Measurements from ENCODE around the gene C2orf49.
A peak's percentile ranks its signal among the peaks of the same experiment; 100 is the strongest.

The C2orf49 gene

DNA sequence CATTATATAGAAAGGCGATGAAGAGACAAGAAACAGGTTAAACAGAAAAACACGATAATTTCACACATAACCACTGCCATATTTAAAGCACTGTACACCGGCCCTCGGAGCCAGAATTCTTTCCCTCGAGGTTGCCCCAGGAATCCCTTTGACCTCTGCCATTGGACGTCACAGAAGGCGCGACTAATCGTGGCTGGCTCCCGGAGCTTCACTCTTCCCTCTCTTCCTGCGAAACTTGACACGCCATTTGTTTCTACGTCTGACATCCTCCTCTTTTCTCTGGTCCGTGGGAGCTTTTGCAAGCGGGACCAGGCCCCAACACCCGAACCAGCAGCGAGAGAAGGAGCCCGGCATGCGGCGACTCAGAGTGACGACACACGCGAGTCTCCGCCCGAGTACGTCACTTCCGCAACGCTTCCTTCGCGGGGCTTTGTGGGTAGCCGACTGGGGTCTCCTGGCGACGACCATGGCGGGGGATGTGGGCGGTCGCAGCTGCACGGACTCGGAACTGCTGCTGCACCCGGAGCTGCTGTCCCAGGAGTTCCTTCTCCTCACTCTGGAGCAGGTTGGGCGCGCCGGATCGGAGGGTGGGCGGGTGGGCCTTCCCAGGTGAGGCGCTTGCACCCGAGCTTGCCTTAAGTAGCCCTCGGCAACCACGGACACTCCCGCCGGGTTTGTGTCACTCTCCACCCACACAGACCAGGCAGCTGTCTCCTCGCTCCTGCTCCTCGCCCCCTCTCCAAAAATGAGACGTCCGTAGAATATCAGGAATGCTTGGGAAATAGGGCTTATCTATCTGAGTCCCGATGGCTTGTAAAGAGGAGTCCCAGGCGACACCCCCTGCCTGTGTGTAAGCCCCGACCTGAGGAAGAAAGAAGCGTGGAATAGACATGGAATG, at the start of gene C2orf49:
Gene C2orf49 (plus strand): TSS at position 419 of the 898 bp plus-strand sequence. CDS start 48 bp downstream, at position 467.
- DNase-seq (ENCODE audit: low spot score) = peak; percentile 83

DNA sequence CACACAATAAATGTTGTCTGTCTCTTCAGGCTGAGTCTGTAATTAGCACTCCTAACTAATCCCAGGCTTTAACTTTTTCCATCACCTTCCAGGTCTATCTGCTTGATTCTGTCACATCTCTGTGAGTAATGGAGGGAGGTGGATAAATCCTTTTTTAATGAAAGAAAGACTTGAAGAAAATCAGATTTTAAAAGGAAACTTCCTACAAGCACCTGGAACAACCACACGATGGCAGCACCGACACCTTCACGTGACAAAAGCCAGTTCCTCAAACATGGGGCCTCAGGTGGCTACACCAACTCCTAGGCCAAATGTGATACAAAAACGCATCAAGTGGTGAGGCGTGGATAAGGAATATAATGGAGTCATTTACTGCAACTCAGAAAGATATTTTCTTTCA, 49.6 kb upstream of the C2orf49 start:
- DNase-seq (ENCODE audit: low spot score) = no peak

GRCh38 chr2:105288133-105288532, 49.2 kb upstream of the C2orf49 start:
- no peak for DNase-seq (ENCODE audit: low spot score)

- DNase-seq (ENCODE audit: low spot score) = no peak
Measured at GRCh38 chr2:105290981-105291660, 46.2 kb upstream of the C2orf49 start.

DNA sequence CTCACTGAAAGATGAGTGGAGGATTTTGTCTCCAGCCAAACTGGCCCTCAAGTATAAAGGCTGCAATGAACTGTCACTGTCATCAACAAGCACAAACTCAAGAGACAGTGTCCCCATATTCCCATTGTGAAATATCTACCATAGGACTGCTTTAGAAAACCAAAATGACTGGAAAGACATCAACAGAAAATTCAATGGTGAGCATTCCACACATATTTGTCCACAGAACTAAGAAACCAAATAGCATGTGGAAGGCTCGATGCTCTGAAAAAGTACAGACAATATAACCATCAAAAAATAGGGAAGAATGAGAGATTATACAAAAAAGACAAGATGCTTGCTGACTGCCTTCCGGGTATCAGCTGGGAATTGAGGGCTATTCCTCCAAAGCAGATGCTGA, 45.4 kb upstream of the C2orf49 start:
- DNase-seq (ENCODE audit: low spot score) = no peak

DNA sequence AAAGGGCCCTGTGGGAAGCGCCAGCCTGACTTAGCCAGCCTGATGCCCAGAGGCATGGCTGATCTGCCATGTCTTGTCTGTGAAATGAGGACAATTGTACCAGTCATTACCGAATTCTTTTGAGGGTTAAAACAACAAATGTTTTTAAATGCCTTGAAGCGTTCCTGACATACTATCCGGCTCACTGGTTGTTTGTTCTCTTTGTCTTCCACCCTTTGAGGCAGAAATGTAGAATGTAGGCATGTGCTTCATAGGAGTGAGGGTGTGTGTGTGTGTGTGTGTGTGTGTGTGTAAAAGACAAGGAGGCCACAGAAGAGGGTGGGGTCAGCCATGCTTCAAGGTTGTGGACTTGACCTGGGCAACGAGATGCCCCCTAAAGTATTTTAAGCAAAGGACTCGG, 43.3 kb upstream of the C2orf49 start:
- DNase-seq (ENCODE audit: low spot score) = no peak

DNA sequence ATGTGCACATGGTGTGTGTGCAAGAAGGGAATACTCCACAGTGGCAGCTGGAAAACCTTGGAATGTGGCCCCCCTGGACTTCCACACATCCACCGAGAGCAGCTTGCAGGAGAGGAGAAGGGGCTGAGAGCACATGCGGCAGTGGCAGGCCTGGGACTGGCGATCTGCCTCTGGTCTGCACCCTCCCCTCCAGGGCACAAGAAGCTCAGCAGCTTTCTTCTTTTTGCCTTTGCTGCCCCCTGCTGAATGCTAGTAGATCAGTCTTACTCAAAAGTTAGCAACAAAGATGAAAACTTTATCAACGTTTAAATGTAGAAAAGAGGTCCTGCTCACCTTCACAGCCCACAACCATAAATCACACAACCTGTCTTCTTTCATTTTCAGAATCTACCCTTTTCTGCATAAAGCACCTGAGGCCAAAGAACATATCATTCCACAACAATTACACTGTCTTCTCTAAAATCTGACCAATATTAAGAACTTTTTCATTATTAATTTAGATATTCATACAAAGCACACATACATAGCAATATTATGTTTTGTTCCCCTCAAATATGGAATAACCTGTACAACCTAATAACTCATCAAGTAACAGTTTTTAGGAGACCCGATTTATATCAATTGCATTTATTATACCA, 42.4 kb upstream of the C2orf49 start:
- peak; percentile 84 for DNase-seq (ENCODE audit: low spot score)

DNA sequence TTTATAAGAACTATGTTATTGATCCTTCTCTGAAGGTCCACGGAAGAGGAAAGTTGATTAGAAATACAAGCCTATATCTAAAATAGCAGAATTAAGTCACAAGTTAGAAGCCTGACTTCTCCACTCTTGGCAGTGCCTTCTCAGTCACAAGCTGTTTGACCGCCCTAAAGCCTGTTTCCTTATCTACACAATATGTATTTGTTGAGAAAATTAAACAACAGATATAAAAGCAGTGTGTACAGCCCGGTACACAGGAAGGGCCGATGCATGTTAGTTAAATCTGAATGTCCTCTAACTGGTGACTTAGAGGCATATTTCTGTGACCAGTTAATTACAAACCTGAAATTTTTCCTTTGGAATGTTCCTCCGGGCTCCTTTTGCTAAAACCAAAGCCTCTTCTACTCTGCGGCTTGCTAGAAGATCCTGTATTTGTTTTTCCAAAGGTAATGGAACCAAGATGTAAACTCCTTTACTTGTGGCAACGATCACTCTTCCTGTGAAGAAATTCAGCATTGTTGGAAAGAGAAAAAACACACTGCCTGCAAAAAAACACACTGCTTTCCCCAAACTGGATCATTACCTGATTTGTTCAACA, 41.2 kb upstream of the C2orf49 start:
- DNase-seq (ENCODE audit: low spot score) = no peak

GRCh38 chr2:105297216-105297615, 40.1 kb upstream of the C2orf49 start:
- DNase-seq (ENCODE audit: low spot score) = no peak

DNA sequence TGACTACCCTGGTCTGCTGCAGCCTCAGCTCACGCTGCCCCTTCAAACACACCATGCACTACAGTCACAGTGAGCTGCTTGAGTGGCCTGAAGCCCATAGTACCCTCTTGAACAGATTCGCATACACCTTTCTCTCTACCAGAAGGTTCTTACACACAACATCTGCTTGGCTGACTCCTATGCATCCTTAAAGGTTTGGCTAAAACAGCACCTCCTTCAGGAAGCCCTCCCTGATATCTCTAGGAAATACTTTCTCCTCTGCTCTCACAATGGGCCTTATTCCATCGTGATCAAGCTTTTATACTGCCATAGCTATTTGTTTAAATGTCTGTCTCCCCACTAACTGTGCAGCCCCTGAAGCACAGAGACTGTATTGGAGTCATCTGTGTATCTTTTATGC, 39.3 kb upstream of the C2orf49 start:
- DNase-seq (ENCODE audit: low spot score) = no peak

GRCh38 chr2:105299290-105299689, 38.0 kb upstream of the C2orf49 start:
- no peak for DNase-seq (ENCODE audit: low spot score)

GRCh38 chr2:105301646-105302045, 35.7 kb upstream of the C2orf49 start:
- no peak for DNase-seq (ENCODE audit: low spot score)

- no peak for DNase-seq (ENCODE audit: low spot score)
Measured at GRCh38 chr2:105307146-105307545, 30.2 kb upstream of the C2orf49 start.

GRCh38 chr2:105307550-105307949, 29.8 kb upstream of the C2orf49 start:
- no peak for DNase-seq (ENCODE audit: low spot score)

- DNase-seq (ENCODE audit: low spot score) = no peak
Measured at GRCh38 chr2:105307962-105308361, 29.4 kb upstream of the C2orf49 start.

GRCh38 chr2:105308382-105309146, 28.8 kb upstream of the C2orf49 start:
- peak; percentile 30 for DNase-seq (ENCODE audit: low spot score)

- DNase-seq (ENCODE audit: low spot score) = peak; percentile 64
Measured at GRCh38 chr2:105309147-105309545, 28.2 kb upstream of the C2orf49 start.

- no peak for DNase-seq (ENCODE audit: low spot score)
Measured at GRCh38 chr2:105313877-105314276, 23.5 kb upstream of the C2orf49 start.

- no peak for DNase-seq (ENCODE audit: low spot score)
Measured at GRCh38 chr2:105315314-105315713, 22.0 kb upstream of the C2orf49 start.

DNA sequence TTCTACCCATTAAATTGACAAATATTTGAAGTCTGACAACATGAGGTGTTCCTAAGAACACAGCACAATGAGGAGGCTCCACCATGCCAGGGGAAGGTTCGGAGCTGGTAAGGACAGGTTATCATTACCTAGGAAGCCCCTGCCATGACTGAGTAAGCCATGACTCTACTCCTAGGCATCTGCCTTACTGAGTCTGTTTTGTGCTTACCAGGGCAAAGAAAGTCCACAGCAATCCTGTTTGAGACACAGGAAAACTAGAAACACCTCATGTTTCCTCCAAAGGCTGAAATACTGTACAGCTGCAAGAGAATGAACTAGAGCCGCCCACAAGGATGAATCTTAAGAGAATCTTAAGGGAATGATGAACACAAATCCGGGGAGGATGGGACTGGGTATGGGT, 19.4 kb upstream of the C2orf49 start:
- DNase-seq (ENCODE audit: low spot score) = no peak

DNA sequence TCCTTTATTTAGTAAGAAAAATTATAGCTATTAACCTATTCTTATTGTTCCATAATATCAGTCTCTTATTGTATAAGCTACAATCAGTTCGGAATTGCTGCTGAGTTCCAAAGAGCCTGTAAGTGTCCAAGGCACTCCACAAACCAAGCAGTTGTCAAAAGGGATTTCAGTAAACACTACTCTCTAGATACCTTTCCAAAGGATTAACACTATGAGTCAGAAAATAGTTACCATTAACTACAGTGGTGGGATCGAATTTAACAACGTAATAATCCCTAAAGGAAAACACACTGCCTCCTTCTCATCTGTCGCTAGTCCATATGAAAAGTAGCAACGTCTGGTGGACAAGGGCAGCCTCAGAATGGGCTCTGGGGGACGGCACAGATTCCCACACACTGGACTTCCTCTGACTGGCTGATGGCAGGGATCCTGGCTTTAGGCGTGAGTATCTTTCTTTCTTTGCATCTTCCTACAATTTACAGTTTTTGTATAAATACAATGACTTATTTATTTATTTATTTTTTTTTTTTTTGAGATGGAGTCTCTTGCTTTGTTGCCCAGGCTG, 16.6 kb upstream of the C2orf49 start:
- no peak for DNase-seq (ENCODE audit: low spot score)
